ENCODE data around the gene DKK3. TPM values are rescaled to one million over a fixed set of nuclear protein-coding genes. Genes with fewer than 3 reads are reported as not detected.

Gene DKK3
- total and polyA plus RNA-seq, 2 of the 13 experiments (the other 11 are each of a cell fraction or from before 2014, with no cell fraction given) = 0.09 to 0.67 TPM

DNA sequence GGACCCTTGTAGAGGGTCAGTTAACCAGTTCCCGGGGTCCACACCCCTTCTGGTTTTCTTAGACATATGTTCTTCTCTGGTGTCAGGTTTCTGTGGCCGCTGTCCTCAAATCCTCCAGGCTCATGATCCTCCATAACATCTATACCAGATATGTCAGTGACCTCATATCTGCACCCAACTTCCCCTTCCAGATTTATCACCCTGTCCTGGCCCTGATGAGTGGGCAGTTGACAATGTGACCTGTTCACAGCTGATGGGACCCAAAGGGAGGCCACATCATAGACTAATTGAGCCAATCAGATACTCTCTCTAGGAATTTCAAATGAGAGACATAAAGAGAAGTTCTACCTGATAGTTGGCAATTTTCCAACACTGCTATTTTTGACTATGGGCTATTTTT lies 5.1 kb downstream of the DKK3 start:
- TF ChIP-seq GATAD1 (CRISPR knock-in tag; IDR thresholded peaks at IDR 0.05) = no peak
- no peak for TF ChIP-seq CEBPB (IDR thresholded peaks at IDR 0.05; ENCODE audit: borderline replicate concordance, low read depth, low read length)
- TF ChIP-seq ZNF777 (CRISPR knock-in tag; IDR thresholded peaks at IDR 0.05) = no peak
- TF ChIP-seq ARNTL (CRISPR knock-in tag; IDR thresholded peaks at IDR 0.05) = no peak
- no peak for TF ChIP-seq ZSCAN21 (CRISPR knock-in tag; IDR thresholded peaks at IDR 0.05; ENCODE audit: borderline replicate concordance)
- TF ChIP-seq ZFY (CRISPR knock-in tag; IDR thresholded peaks at IDR 0.05) = no peak
- TF ChIP-seq, protein P1, sequence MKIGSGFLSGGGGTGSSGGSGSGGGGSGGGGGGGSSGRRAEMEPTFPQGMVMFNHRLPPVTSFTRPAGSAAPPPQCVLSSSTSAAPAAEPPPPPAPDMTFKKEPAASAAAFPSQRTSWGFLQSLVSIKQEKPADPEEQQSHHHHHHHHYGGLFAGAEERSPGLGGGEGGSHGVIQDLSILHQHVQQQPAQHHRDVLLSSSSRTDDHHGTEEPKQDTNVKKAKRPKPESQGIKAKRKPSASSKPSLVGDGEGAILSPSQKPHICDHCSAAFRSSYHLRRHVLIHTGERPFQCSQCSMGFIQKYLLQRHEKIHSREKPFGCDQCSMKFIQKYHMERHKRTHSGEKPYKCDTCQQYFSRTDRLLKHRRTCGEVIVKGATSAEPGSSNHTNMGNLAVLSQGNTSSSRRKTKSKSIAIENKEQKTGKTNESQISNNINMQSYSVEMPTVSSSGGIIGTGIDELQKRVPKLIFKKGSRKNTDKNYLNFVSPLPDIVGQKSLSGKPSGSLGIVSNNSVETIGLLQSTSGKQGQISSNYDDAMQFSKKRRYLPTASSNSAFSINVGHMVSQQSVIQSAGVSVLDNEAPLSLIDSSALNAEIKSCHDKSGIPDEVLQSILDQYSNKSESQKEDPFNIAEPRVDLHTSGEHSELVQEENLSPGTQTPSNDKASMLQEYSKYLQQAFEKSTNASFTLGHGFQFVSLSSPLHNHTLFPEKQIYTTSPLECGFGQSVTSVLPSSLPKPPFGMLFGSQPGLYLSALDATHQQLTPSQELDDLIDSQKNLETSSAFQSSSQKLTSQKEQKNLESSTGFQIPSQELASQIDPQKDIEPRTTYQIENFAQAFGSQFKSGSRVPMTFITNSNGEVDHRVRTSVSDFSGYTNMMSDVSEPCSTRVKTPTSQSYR (CRISPR knock-in tag; IDR thresholded peaks at IDR 0.05; ENCODE audit: borderline replicate concordance) = no peak
- no peak for TF ChIP-seq SMAD1 (CRISPR knock-in tag; IDR thresholded peaks at IDR 0.05; ENCODE audit: borderline replicate concordance, low read depth)
- TF ChIP-seq ZNF274 (CRISPR knock-in tag; IDR thresholded peaks at IDR 0.05) = no peak
- TF ChIP-seq SIX4 (CRISPR knock-in tag; IDR thresholded peaks at IDR 0.05) = no peak
- TF ChIP-seq, protein P2, sequence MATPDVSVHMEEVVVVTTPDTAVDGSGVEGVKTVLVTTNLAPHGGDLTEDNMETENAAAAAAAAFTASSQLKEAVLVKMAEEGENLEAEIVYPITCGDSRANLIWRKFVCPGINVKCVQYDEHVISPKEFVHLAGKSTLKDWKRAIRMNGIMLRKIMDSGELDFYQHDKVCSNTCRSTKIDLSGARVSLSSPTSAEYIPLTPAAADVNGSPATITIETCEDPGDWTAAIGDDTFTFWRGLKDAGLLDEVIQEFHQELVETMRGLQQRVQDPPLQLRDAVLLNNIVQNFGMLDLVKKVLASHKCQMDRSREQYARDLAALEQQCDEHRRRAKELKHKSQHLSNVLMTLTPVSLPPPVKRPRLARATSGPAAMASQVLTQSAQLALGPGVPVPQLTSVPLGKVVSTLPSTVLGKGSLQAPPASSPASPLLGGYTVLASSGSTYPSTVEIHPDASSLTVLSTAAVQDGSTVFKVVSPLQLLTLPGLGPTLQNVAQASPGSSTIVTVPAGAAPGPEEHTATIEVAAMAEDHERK (CRISPR knock-in tag; IDR thresholded peaks at IDR 0.05; ENCODE audit: low read depth) = no peak
- TF ChIP-seq CENPBD1 (CRISPR knock-in tag; IDR thresholded peaks at IDR 0.05; ENCODE audit: borderline replicate concordance, low read depth) = no peak
- TF ChIP-seq SETDB1 (CRISPR knock-in tag; IDR thresholded peaks at IDR 0.05; ENCODE audit: borderline replicate concordance) = no peak
- DNase-seq (ENCODE audit: low spot score) (no peak), FAIRE-seq (no peak), ATAC-seq (no peak)
- Histone ChIP-seq H3K4me3 (replicated peaks in 1 of 3; ENCODE audit: insufficient read depth in 1 of 3, low read depth in 2 of 3, low read length in 3 of 3) (no peak overlapping the region), H3K27me3 (ENCODE audit: control insufficient read depth in 1 of 2, insufficient read depth in 2 of 2, low read length in 2 of 2) (peaks cover 3 to 30% of the 10 kb centered on the region in 2 experiments; a peak in 4 of 5 replicates), H3K79me2 (ENCODE audit: insufficient read depth, low read length) (no peaks in the 10 kb centered on the region), H3K36me3 (replicated peaks in 1 of 2; ENCODE audit: control insufficient read depth in 1 of 2, insufficient read depth in 2 of 2, low read length in 2 of 2) (no peaks in the 10 kb centered on the region), H2AFZ (ENCODE audit: low read length) (no peak overlapping the region), H3K4me2 (ENCODE audit: low read depth, low read length) (no peak overlapping the region), H3K4me1 (ENCODE audit: insufficient read depth, low read length) (no peaks in the 10 kb centered on the region), H4K20me1 (ENCODE audit: insufficient read depth, low read length) (no peaks in the 10 kb centered on the region), H3K9me3 (ENCODE audit: low read length) (no peaks in the 10 kb centered on the region), H3K27ac (ENCODE audit: extremely low read length, insufficient read depth, low read length) (no peak overlapping the region), H3K9ac (ENCODE audit: insufficient read depth, low read depth, low read length) (no peak overlapping the region)
- no TSS peak for BruUV-seq (replicated peaks)
- WGBS (ENCODE audit: low lambda C conversion rate) = 38% methylated on average over 2 of the region's 2 CpGs
- in situ Hi-C loops (cut with HindIII; ENCODE audit: extremely low pct_ligation_motif_present, low pct_unique_long_range_greater_than_20kb) (no loop called here), intact Hi-C loops (cut with micrococcal nuclease; ENCODE audit: unreplicated experiment) (no loop called here)
- ChIA-PET CTCF (ENCODE audit: low intra/inter-chr PET ratio, low total read pairs) (no interaction called here), POLR2A (no interaction called here)

All from HepG2 (cell line).